PC-3 (cell line): ENCODE measurements around the gene TPST2.

Experiments
- EZH2 ChIP-seq: fragments of 300-600 bp; sonication (generic); IDR thresholded peaks from one replicate; pipeline ENCODE4 v1.6.1; 2017; ENCODE audit warnings: antibody characterized with exemption, mild to moderate bottlenecking, low read length; ENCODE audit not compliant: unreplicated experiment
- EZH2phosphoT487 ChIP-seq: fragments of 300-600 bp; sonication (generic); IDR thresholded peaks from 2 replicates; pipeline ENCODE4 v1.6.1; 2018; ENCODE audit warnings: mild to moderate bottlenecking, antibody characterized with exemption, low read length, borderline replicate concordance
- TF ChIP-seq, protein P1 (sequence below): fragments of 300-600 bp; sonication (generic); conservative IDR thresholded peaks from 2 replicates; pipeline ENCODE4 v1.5.1; 2017; ENCODE audit warnings: antibody characterized with exemption, low read depth, mild to moderate bottlenecking, low read length

- TF ChIP-seq, protein P1, sequence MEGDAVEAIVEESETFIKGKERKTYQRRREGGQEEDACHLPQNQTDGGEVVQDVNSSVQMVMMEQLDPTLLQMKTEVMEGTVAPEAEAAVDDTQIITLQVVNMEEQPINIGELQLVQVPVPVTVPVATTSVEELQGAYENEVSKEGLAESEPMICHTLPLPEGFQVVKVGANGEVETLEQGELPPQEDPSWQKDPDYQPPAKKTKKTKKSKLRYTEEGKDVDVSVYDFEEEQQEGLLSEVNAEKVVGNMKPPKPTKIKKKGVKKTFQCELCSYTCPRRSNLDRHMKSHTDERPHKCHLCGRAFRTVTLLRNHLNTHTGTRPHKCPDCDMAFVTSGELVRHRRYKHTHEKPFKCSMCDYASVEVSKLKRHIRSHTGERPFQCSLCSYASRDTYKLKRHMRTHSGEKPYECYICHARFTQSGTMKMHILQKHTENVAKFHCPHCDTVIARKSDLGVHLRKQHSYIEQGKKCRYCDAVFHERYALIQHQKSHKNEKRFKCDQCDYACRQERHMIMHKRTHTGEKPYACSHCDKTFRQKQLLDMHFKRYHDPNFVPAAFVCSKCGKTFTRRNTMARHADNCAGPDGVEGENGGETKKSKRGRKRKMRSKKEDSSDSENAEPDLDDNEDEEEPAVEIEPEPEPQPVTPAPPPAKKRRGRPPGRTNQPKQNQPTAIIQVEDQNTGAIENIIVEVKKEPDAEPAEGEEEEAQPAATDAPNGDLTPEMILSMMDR: no peak
- TF ChIP-seq EZH2phosphoT487 (no peak), EZH2 (no peak)
These were observed 9.6 kb upstream of the TPST2 start for GRCh38 chr22:26599505-26599904.
